HEK293 (cell line): Measurements from ENCODE around the gene GRB10.

ENCODE experiments used
- GFI1B ChIP-seq: fragments of 450-650 bp; formaldehyde crosslinking; IDR thresholded peaks from 2 replicates; pipeline ENCODE4 v1.5.1; 2016; ENCODE audit warnings: missing biosample characterization, missing genetic modification characterization
- GLIS1 ChIP-seq: fragments of 450-650 bp; formaldehyde crosslinking; IDR thresholded peaks from 2 replicates; pipeline ENCODE4 v1.5.1; 2016; ENCODE audit warnings: missing biosample characterization, missing genetic modification characterization
- HOXA7 ChIP-seq: sonication (generic); formaldehyde crosslinking; IDR thresholded peaks from 2 replicates; pipeline ENCODE4 v1.8.1; 2022; ENCODE audit warnings: missing genetic modification reagents, borderline replicate concordance
- SCRT2 ChIP-seq: fragments of 450-650 bp; formaldehyde crosslinking; IDR thresholded peaks from 2 replicates; pipeline ENCODE4 v1.5.1; 2016; ENCODE audit warnings: missing biosample characterization, missing genetic modification characterization
- ZBTB20 ChIP-seq: fragments of 450-650 bp; formaldehyde crosslinking; IDR thresholded peaks from 2 replicates; pipeline ENCODE4 v1.5.1; 2016; ENCODE audit warnings: missing biosample characterization, missing genetic modification characterization
- ZBTB21 ChIP-seq: fragments of 450-650 bp; formaldehyde crosslinking; IDR thresholded peaks from 2 replicates; pipeline ENCODE4 v1.5.1; 2017; ENCODE audit warnings: missing biosample characterization, missing genetic modification characterization
- ZEB2 ChIP-seq: fragments of 450-650 bp; formaldehyde crosslinking; IDR thresholded peaks from 2 replicates; pipeline ENCODE4 v1.5.1; 2016; ENCODE audit warnings: missing biosample characterization, missing genetic modification characterization
- ZFP37 ChIP-seq: fragments of 450-650 bp; formaldehyde crosslinking; IDR thresholded peaks from 2 replicates; pipeline ENCODE4 v1.5.1; 2016; ENCODE audit warnings: missing biosample characterization, missing genetic modification characterization
- ZNF138 ChIP-seq: fragments of 450-650 bp; formaldehyde crosslinking; IDR thresholded peaks from 2 replicates; pipeline ENCODE4 v1.5.1; 2016; ENCODE audit warnings: missing biosample characterization, missing genetic modification characterization, borderline replicate concordance
- ZNF169 ChIP-seq: fragments of 450-650 bp; formaldehyde crosslinking; IDR thresholded peaks from 2 replicates; pipeline ENCODE4 v1.5.1; 2016; ENCODE audit warnings: missing biosample characterization, missing genetic modification characterization
- ZNF202 ChIP-seq: fragments of 450-650 bp; formaldehyde crosslinking; IDR thresholded peaks from 2 replicates; pipeline ENCODE4 v1.5.1; 2016; ENCODE audit warnings: missing biosample characterization, missing genetic modification characterization, borderline replicate concordance
- ZNF23 ChIP-seq: fragments of 450-650 bp; formaldehyde crosslinking; IDR thresholded peaks from 2 replicates; pipeline ENCODE4 v1.5.1; 2016; ENCODE audit warnings: missing biosample characterization, missing genetic modification characterization, borderline replicate concordance
- ZNF24 ChIP-seq: fragments of 450-650 bp; formaldehyde crosslinking; IDR thresholded peaks from 2 replicates; pipeline ENCODE4 v1.5.1; 2016; ENCODE audit warnings: missing biosample characterization, missing genetic modification characterization
- ZNF274 ChIP-seq, 2 experiments: fragments of 200-500 bp in 1 of 2; fragments of 450-650 bp in 1 of 2; sonication (Bioruptor generic) in 1 of 2; formaldehyde crosslinking in 1 of 2; IDR thresholded peaks; 2 replicates each; pipeline versions ENCODE4 v1.5.1 to v1.6.1; 2014 to 2016; ENCODE audit warnings: borderline replicate concordance in 1 of 2, inconsistent platforms in 1 of 2, low read length in 1 of 2, missing biosample characterization in 1 of 2, missing genetic modification characterization in 1 of 2
- ZNF521 ChIP-seq: fragments of 450-650 bp; formaldehyde crosslinking; IDR thresholded peaks from 2 replicates; pipeline ENCODE4 v1.5.1; 2017; ENCODE audit warnings: missing biosample characterization, mild to moderate bottlenecking, missing genetic modification characterization
- ZNF560 ChIP-seq: fragments of 450-650 bp; formaldehyde crosslinking; IDR thresholded peaks from 2 replicates; pipeline ENCODE4 v1.5.1; 2017; ENCODE audit warnings: missing biosample characterization, missing genetic modification characterization, borderline replicate concordance
- ZNF707 ChIP-seq: fragments of 450-650 bp; formaldehyde crosslinking; IDR thresholded peaks from 2 replicates; pipeline ENCODE4 v1.5.1; 2016; ENCODE audit warnings: missing biosample characterization, missing genetic modification characterization
- ZNF768 ChIP-seq: fragments of 450-650 bp; formaldehyde crosslinking; IDR thresholded peaks from 2 replicates; pipeline ENCODE4 v1.5.1; 2018; ENCODE audit warnings: missing biosample characterization, mild to moderate bottlenecking, missing genetic modification characterization
- ZNF776 ChIP-seq: fragments of 450-650 bp; formaldehyde crosslinking; IDR thresholded peaks from 2 replicates; pipeline ENCODE4 v1.5.0; 2017; ENCODE audit warnings: missing biosample characterization, missing genetic modification characterization, borderline replicate concordance
- ZNF830 ChIP-seq: fragments of 450-650 bp; IDR thresholded peaks from 2 replicates; pipeline ENCODE4 v1.5.0; 2018; ENCODE audit warnings: missing biosample characterization, missing genetic modification characterization, low read depth, mild to moderate bottlenecking, moderate library complexity
- ZSCAN30 ChIP-seq: fragments of 450-650 bp; IDR thresholded peaks from 2 replicates; pipeline ENCODE4 v1.5.1; 2018; ENCODE audit warnings: missing biosample characterization, mild to moderate bottlenecking, missing genetic modification characterization, moderate library complexity
- TF ChIP-seq, protein P1 (sequence below): fragments of 450-650 bp; formaldehyde crosslinking; IDR thresholded peaks from 2 replicates; pipeline ENCODE4 v1.5.1; 2017; ENCODE audit warnings: missing biosample characterization, mild to moderate bottlenecking, missing genetic modification characterization, moderate library complexity
- TF ChIP-seq, protein P2 (sequence below): fragments of 450-650 bp; formaldehyde crosslinking; IDR thresholded peaks from 2 replicates; pipeline ENCODE4 v1.5.1; 2016; ENCODE audit warnings: missing biosample characterization, missing genetic modification characterization
- TF ChIP-seq, protein P3 (sequence below): fragments of 450-650 bp; formaldehyde crosslinking; IDR thresholded peaks from 2 replicates; pipeline ENCODE4 v1.5.1; 2016; ENCODE audit warnings: missing biosample characterization, missing genetic modification characterization
- TF ChIP-seq, protein P4 (sequence below): fragments of 450-650 bp; formaldehyde crosslinking; IDR thresholded peaks from 2 replicates; pipeline ENCODE4; 2016; ENCODE audit warnings: missing biosample characterization, missing genetic modification characterization
- TF ChIP-seq, protein P5 (sequence below): fragments of 450-650 bp; IDR thresholded peaks from 2 replicates; pipeline ENCODE4 v1.5.1; 2018; ENCODE audit warnings: missing biosample characterization, missing genetic modification characterization
- TF ChIP-seq, protein P6 (sequence below): fragments of 450-650 bp; formaldehyde crosslinking; IDR thresholded peaks from 2 replicates; pipeline ENCODE4 v1.5.1; 2016; ENCODE audit warnings: missing biosample characterization, missing genetic modification characterization
- TF ChIP-seq, protein P7 (sequence below): fragments of 450-650 bp; formaldehyde crosslinking; optimal IDR thresholded peaks from 2 replicates; pipeline ENCODE3; 2016; ENCODE audit warnings: missing biosample characterization, mild to moderate bottlenecking, missing genetic modification characterization
- TF ChIP-seq, protein P8 (sequence below): fragments of 450-650 bp; formaldehyde crosslinking; IDR thresholded peaks from 2 replicates; pipeline ENCODE4 v1.5.1; 2016; ENCODE audit warnings: missing biosample characterization, missing genetic modification characterization

GRB10 gene

DNA sequence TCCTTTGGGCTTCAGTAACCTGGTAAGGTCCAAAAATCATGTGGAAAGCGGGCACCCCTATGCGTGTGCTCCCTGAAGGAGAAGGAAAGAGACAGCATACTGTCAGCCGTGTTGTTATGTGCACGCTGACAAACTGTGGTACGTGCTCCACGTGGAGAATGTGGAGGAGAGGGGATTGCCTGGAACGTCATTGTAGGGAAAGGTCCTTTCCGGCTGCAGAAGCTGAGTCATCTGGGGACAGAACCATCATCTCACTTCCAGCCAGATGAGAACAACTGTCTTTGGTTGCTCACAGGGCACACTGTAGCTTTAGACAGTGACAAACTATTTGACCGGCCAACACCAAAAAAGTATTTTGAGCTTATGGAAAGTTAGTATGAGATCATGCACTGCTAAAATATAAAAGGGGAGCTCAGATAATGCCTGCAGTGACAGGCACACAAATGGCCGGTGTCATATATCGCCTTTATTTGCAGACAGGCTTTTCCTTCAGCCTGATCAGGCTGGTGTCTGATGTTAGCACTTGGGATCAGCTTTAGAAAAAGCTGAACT, 38.8 kb upstream of the GRB10 start (continued):
- TF ChIP-seq ZNF169 (tag by site-specific recombination) (no peak), GFI1B (tag by site-specific recombination) (no peak), ZBTB21 (tag by site-specific recombination) (peak; percentile 66), ZNF274 (IDR thresholded peaks at IDR 0.05; ENCODE audit: low read length) (no peak), ZNF274 (tag by site-specific recombination; IDR thresholded peaks at IDR 0.05; ENCODE audit: borderline replicate concordance) (no peak), ZEB2 (tag by site-specific recombination) (peak; percentile 20; the same call in 1 of the 2 replicates), ZNF23 (no peak), HOXA7 (CRISPR knock-in tag) (no peak), ZNF138 (no peak), ZNF24 (tag by site-specific recombination) (peak; percentile 21; the same call in 1 of the 2 replicates), ZNF768 (no peak), GLIS1 (tag by site-specific recombination) (no peak; the same call in 1 of the 2 replicates), ZSCAN30 (tag by site-specific recombination) (no peak), SCRT2 (no peak), ZNF560 (tag by site-specific recombination) (no peak), ZFP37 (tag by site-specific recombination) (peak; percentile 60; the same call in 1 of the 2 replicates), ZNF776 (tag by site-specific recombination) (no peak), ZBTB20 (no peak), ZNF707 (tag by site-specific recombination) (no peak), ZNF521 (tag by site-specific recombination) (no peak), ZNF830 (tag by site-specific recombination) (no peak), ZNF202 (no peak)
- TF ChIP-seq, protein P1, sequence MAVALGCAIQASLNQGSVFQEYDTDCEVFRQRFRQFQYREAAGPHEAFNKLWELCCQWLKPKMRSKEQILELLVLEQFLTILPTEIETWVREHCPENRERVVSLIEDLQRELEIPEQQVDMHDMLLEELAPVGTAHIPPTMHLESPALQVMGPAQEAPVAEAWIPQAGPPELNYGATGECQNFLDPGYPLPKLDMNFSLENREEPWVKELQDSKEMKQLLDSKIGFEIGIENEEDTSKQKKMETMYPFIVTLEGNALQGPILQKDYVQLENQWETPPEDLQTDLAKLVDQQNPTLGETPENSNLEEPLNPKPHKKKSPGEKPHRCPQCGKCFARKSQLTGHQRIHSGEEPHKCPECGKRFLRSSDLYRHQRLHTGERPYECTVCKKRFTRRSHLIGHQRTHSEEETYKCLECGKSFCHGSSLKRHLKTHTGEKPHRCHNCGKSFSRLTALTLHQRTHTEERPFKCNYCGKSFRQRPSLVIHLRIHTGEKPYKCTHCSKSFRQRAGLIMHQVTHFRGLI (tag by site-specific recombination) = no peak
- TF ChIP-seq, protein P2, sequence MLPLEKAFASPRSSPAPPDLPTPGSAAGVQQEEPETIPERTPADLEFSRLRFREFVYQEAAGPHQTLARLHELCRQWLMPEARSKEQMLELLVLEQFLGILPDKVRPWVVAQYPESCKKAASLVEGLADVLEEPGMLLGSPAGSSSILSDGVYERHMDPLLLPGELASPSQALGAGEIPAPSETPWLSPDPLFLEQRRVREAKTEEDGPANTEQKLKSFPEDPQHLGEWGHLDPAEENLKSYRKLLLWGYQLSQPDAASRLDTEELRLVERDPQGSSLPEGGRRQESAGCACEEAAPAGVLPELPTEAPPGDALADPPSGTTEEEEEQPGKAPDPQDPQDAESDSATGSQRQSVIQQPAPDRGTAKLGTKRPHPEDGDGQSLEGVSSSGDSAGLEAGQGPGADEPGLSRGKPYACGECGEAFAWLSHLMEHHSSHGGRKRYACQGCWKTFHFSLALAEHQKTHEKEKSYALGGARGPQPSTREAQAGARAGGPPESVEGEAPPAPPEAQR (tag by site-specific recombination) = no peak
- TF ChIP-seq, protein P3, sequence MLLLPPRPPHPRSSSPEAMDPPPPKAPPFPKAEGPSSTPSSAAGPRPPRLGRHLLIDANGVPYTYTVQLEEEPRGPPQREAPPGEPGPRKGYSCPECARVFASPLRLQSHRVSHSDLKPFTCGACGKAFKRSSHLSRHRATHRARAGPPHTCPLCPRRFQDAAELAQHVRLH (tag by site-specific recombination) = no peak
- TF ChIP-seq, protein P4, sequence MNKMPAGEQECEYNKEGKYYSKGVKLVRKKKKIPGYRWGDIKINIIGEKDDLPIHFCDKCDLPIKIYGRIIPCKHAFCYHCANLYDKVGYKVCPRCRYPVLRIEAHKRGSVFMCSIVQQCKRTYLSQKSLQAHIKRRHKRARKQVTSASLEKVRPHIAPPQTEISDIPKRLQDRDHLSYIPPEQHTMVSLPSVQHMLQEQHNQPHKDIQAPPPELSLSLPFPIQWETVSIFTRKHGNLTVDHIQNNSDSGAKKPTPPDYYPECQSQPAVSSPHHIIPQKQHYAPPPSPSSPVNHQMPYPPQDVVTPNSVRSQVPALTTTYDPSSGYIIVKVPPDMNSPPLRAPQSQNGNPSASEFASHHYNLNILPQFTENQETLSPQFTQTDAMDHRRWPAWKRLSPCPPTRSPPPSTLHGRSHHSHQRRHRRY = no peak
- TF ChIP-seq, protein P5, sequence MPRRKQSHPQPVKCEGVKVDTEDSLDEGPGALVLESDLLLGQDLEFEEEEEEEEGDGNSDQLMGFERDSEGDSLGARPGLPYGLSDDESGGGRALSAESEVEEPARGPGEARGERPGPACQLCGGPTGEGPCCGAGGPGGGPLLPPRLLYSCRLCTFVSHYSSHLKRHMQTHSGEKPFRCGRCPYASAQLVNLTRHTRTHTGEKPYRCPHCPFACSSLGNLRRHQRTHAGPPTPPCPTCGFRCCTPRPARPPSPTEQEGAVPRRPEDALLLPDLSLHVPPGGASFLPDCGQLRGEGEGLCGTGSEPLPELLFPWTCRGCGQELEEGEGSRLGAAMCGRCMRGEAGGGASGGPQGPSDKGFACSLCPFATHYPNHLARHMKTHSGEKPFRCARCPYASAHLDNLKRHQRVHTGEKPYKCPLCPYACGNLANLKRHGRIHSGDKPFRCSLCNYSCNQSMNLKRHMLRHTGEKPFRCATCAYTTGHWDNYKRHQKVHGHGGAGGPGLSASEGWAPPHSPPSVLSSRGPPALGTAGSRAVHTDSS = no peak
- TF ChIP-seq, protein P6, sequence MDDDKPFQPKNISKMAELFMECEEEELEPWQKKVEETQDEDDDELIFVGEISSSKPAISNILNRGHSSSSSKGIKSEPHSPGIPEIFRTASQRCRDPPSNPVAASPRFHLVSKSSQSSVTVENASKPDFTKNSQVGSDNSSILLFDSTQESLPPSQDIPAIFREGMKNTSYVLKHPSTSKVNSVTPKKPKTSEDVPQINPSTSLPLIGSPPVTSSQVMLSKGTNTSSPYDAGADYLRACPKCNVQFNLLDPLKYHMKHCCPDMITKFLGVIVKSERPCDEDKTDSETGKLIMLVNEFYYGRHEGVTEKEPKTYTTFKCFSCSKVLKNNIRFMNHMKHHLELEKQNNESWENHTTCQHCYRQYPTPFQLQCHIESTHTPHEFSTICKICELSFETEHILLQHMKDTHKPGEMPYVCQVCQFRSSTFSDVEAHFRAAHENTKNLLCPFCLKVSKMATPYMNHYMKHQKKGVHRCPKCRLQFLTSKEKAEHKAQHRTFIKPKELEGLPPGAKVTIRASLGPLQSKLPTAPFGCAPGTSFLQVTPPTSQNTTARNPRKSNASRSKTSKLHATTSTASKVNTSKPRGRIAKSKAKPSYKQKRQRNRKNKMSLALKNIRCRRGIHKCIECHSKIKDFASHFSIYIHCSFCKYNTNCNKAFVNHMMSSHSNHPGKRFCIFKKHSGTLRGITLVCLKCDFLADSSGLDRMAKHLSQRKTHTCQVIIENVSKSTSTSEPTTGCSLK (tag by site-specific recombination) = no peak
- TF ChIP-seq, protein P7, sequence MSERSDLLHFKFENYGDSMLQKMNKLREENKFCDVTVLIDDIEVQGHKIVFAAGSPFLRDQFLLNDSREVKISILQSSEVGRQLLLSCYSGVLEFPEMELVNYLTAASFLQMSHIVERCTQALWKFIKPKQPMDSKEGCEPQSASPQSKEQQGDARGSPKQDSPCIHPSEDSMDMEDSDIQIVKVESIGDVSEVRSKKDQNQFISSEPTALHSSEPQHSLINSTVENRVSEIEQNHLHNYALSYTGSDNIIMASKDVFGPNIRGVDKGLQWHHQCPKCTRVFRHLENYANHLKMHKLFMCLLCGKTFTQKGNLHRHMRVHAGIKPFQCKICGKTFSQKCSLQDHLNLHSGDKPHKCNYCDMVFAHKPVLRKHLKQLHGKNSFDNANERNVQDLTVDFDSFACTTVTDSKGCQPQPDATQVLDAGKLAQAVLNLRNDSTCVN (tag by site-specific recombination) = no peak
- TF ChIP-seq, protein P8, sequence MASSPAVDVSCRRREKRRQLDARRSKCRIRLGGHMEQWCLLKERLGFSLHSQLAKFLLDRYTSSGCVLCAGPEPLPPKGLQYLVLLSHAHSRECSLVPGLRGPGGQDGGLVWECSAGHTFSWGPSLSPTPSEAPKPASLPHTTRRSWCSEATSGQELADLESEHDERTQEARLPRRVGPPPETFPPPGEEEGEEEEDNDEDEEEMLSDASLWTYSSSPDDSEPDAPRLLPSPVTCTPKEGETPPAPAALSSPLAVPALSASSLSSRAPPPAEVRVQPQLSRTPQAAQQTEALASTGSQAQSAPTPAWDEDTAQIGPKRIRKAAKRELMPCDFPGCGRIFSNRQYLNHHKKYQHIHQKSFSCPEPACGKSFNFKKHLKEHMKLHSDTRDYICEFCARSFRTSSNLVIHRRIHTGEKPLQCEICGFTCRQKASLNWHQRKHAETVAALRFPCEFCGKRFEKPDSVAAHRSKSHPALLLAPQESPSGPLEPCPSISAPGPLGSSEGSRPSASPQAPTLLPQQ (tag by site-specific recombination) = no peak
